GM10248 (cell line): ENCODE results near the gene SH2D1B.

Experiments
- CTCF ChIA-PET: fragments of 300-600 bp; sonication (Branson Sonifier 250); formaldehyde crosslinking; extraction: SDS; loops from one replicate; lab custom pipeline; 2021; ENCODE audit warnings: antibody characterized with exemption; lab: Yijun Ruan, JAX
- POLR2A ChIA-PET: fragments of 350-650 bp; sonication (Branson Sonifier 250); formaldehyde crosslinking; extraction: SDS; loops from one replicate; lab custom pipeline; 2020; ENCODE audit warnings: antibody characterized with exemption; lab: Yijun Ruan, JAX
- DNase-seq: peaks from one replicate; pipeline ENCODE4 v3.0.0; 2012; ENCODE audit errors: extremely low spot score
- TF ChIP-seq, protein P1 (sequence below): IDR thresholded peaks from 2 replicates; pipeline ENCODE4 v1.5.1; 2012; ENCODE audit warnings: mild to moderate bottlenecking, low read depth; ENCODE audit errors: extremely low read depth, missing control alignments, control extremely low read depth

Gene SH2D1B

DNA sequence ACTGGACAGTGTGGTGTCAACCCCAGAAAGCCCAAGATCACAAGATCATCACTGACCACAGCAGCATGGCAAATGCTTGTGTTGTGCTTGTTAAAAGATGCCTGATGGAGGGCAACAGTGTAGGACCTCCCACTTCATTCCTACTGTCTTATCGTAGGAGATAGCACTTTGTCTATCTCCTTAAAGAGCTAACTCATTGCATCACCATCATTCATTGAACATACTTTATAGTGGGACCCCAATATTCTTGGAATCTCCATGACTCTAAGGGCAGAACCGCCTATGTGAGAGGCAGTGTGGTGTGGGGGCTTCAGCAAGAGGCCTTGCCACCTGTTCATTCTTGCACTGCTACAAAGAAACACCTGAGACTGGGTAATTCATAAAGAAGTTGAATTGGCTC, 5.0 kb upstream of the SH2D1B start:
- POLR2A ChIA-PET = no interaction called here
- CTCF ChIA-PET = interaction anchor here (1.2 kb wide), 1 partner anchor 28 kb away, joined by 3 read pairs; no protein-coding TSS in a partner anchor
- TF ChIP-seq, protein P1, sequence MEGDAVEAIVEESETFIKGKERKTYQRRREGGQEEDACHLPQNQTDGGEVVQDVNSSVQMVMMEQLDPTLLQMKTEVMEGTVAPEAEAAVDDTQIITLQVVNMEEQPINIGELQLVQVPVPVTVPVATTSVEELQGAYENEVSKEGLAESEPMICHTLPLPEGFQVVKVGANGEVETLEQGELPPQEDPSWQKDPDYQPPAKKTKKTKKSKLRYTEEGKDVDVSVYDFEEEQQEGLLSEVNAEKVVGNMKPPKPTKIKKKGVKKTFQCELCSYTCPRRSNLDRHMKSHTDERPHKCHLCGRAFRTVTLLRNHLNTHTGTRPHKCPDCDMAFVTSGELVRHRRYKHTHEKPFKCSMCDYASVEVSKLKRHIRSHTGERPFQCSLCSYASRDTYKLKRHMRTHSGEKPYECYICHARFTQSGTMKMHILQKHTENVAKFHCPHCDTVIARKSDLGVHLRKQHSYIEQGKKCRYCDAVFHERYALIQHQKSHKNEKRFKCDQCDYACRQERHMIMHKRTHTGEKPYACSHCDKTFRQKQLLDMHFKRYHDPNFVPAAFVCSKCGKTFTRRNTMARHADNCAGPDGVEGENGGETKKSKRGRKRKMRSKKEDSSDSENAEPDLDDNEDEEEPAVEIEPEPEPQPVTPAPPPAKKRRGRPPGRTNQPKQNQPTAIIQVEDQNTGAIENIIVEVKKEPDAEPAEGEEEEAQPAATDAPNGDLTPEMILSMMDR = no peak
- DNase-seq = no peak

DNA sequence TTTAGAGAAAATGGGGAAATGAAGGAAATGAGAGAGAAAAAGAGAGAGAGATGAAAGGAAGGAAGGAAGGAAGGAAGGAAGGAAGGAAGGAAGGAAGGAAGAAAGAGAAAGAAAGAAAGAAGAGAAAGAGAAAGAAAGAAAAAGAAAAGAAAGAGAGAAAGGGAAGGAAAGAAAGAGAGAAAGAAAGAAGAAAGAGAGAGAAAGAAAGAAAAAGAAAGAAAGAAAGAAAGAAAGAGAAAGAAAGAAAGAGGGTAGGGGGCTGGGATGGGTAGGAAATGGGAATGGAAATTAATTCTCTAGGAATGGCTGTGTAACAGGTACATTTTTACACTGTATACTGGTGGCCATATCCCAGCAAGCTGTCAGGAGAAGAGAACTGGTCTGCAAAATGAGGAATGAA, 4.3 kb upstream of the SH2D1B start:
- CTCF ChIA-PET = no interaction called here
- POLR2A ChIA-PET = no interaction called here
- no peak for DNase-seq
- TF ChIP-seq, protein P1 = no peak

DNA sequence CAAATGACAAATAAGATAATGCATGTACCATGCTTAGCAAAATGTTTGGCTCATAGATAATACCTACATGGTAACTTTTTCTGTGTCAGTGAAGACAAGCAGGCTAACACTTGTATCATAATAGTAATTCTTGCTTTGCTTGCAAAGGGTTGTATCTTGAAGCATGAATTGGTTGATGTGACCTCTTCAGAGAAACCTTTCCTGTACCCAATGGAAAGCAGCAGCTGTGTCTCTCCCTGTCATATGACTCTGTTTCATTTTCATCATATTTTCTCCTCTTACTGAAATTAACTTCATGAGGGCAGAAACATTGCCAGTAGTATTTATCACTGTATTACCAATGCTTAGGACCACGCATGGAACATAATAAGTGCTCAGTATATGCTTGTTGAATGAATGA, 4.4 kb downstream of the SH2D1B start:
- TF ChIP-seq, protein P1 = no peak
- no peak for DNase-seq
- CTCF ChIA-PET = interaction anchor here (0.9 kb wide), 1 partner anchor 11 kb away, joined by 4 read pairs; no protein-coding TSS in a partner anchor
- POLR2A ChIA-PET = no interaction called here

DNA sequence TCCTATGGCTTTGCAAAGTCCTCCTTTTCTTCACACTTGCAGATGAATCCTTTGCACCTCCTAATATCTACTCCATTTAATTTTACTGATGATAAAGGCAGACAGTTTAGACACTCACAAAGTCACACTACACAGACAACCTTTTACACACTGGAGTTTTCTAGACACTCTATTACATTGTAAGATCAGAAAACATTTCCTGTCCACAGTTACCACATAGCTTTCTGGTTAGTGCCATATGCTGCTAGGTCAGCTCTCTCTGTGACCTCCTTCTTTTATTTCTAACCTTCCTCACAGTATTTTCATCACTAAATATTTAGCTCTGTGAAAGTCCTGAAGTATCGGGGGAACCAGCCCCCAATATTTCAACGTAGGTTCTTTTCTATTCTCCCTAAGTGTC, 5.1 kb downstream of the SH2D1B start:
- ChIA-PET CTCF (interaction anchor here (0.9 kb wide), 1 partner anchor 12 kb away, joined by 4 read pairs; no protein-coding TSS in a partner anchor), POLR2A (no interaction called here)
- TF ChIP-seq, protein P1 = no peak
- DNase-seq = no peak

DNA sequence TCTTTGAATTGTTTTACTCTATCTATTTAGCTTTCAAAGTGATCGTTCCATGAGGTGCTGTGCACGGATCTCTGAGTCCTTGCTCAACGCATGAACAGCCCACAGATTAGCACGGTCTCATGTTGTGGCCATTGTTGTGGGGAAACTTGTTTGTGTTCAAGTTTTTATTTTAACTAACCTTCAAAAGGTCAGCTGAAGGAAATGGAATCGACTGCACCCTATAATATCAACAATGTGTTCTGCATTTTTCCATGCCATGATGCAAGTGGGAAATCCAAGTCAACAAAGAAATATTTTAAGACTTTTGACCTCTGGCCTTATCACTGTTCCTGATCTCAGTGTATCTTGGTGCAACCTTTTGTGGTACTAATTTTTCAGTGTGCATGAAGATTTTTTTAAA, 6.1 kb downstream of the SH2D1B start:
- no peak for DNase-seq
- POLR2A ChIA-PET = no interaction called here
- TF ChIP-seq, protein P1 = no peak
- CTCF ChIA-PET = no interaction called here

DNA sequence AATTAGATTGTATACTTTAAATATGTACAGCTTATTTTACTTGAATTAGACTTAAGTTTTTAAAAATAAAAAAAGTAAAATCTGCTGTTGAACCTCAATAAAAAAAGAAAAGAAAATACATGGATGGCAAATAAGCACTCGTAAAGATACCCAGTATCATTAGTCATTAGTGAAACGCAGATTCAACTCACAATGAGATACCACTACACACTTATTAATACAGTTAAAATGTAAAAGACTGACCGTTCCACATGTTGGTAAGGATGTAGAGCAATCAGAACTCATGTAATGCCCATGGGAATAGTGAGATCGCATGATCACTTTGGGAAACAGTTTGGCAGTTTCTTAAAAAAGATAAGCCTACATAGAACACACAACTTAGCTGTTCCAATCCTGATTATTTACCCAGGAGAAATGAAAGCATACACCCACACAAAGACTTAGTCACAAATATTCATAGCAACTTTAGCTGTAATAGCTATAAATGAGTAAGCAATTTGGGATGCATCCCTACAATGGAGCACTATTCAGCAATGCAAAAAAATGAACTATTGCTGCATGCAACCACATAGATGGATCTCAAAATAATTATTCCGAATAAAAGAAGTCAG, 7.3 kb downstream of the SH2D1B start:
- ChIA-PET CTCF (no interaction called here), POLR2A (no interaction called here)
- TF ChIP-seq, protein P1 = no peak
- no peak for DNase-seq

DNA sequence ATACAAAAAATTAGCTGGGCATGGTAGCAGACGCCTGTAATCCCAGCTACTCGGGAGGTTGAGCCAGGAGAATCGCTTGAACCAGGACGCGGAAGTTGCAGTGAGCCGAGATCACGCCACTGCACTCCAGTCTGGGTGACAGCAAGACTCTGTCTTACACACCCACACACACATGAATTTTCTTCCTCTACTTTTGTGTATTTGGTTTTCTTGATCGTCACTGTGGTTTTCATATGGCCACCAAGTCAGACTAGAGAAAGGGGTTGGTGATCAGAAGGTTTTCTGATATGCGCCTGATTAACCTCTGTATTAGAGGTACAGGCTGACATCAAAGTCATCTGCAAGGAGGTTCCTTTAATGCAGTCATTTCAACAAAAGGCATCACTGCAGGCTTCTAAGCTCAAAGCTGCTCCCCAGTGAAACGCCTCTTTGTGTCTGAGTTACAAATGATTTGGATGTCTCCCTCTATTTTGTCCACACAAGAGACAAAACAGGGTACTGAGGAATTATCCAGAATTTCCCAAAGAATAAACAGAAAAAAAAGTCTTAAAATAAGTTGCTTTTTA, 11.1 kb downstream of the SH2D1B start:
- ChIA-PET CTCF (no interaction called here), POLR2A (no interaction called here)
- TF ChIP-seq, protein P1 = no peak
- no peak for DNase-seq
